GM21723 (cell line): ENCODE data around the gene APAF1.

Experiments
- ATAC-seq: cut with Tn5 transposase; IDR thresholded peaks from one replicate; pipeline ENCODE4 v1.9.1; 2021; ENCODE audit warnings: mild to moderate bottlenecking, moderate library complexity; ENCODE audit not compliant: unreplicated experiment

Gene APAF1

GRCh38 chr12:98721204-98721702, 76.2 kb downstream of the APAF1 start:
- ATAC-seq: no peak

DNA sequence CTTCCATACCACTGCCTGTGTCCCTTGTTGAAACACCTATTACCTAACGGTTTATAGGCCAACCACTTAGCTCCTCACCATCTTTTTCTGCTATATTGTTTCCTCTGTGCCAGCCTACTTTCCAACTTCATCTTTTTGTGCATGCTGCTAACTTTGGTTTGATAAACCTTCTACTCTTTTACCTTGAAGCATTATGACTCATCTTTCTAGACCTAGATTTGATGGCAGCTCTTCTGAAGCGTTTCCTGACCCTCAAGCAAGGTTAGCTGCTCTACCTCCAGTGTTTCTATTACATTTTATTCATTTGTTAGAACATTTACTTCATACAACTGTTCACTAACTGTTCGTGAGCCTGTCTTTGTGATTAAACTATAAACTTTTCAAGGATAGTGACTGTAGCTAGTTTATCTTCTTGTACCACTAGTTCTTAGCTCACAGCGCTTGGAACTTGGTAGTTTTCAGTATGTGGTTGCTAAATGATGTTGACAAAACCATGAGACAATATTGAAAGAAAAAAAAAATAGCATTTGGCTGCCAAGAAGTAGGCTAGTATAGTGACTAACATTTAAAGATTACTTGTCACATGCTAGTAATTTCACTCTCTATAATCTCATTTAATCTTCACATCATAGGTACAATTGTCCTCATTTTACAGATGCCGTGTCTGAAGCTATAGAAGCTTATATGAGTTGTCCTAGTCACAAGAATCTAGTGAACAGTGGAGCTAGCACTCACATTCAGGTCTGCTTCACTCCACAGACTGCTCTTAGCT, 79.5 kb downstream of the APAF1 start:
- no peak for ATAC-seq

DNA sequence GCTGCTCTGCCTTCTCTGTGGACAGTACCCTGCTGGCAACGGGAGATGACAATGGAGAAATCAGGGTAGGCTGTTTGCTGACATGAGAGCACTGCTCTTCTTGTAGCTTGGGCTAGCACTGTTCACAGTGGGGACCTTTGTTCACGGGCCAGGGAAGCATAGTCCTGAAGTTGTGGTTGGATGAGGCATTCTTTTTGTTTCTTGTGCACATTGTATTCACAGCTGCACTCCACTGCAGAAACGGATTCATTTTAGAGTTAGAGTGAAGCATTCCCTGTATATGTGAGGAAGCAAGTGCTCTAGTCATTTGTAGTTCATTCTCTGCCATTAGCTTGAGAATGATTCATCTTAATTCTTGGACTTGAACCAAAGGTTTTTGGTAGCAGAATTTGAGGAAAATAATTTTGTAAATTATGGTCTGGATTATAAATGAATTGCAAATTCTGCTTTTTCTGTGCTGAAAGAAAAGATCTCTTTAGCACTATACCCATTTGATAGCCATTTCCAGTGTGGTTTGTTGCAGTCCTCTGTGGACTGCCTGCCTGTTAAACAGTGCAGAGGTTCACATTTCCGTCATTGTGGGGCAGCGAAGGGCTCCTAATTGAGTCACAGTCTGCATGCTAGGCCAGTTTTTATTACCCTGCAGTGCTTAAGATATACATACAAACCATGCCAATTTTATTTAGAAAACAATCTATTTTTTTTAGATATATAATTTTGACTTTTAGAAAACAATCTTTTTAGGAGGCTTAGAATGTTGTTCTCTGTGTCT, 80.6 kb downstream of the APAF1 start:
- ATAC-seq: peak; percentile 92

GRCh38 chr12:98727196-98727595, 82.1 kb downstream of the APAF1 start:
- ATAC-seq: no peak

DNA sequence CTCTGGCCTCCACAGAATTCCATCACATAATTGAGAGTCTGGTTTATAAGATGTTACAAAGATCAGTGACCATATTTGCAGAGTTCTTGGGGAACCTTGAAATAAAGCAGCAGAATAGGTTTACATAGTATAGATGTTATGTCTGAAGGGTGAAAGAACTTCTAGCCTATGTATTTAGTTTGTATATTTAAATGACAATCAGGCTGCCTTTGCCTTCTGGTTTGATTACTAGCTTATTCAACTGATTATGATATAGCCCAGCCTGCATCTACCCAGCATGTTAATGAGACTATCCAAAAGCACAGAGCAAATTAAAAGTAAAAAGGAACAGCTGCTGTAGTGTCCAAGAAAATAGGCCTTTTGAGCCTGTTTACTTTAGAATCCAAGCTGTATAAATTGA, 85.3 kb downstream of the APAF1 start:
- no peak for ATAC-seq

GRCh38 chr12:98733667-98734350, 88.7 kb downstream of the APAF1 start:
- ATAC-seq: no peak

DNA sequence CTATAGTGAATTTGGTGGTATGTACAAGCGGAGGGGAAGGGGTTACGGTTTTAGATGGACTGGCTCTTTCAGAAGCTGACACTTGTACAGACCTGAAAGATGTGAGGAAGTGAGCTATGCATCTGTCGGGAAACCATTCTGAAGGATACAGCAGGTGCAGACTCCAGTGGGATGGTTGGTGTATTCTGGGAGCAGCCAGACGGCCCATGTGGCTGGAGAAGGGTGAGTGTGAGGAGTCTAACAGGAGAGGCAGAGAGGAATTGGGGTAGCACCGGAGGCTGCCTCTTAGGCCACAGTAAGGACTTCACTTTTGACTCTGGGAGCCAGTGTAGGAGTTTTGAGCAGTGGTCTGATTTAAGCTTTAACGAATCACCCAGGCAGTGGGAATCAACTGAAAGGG, 90.7 kb downstream of the APAF1 start:
- ATAC-seq: no peak

GRCh38 chr12:98736352-98737321, 91.5 kb downstream of the APAF1 start:
- no peak for ATAC-seq

DNA sequence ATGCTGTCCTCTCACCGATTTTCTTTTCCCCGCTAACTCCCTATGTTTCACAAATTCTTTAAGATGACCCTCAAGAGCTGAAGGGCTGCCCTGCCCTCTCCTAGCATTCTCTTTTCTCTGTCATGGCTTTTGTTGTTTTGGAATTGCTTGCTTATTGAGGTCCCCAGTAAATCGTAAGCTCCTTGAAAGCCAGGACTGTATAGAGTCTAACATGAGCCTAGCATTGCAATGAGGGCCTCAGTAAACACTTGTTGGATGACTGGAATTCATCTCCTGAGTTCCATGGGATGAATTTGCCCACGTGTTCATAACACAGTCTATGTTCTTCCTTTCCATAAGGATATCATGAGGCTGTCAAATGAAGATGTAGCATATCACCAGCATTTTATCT, 92.2 kb downstream of the APAF1 start:
- ATAC-seq: no peak

DNA sequence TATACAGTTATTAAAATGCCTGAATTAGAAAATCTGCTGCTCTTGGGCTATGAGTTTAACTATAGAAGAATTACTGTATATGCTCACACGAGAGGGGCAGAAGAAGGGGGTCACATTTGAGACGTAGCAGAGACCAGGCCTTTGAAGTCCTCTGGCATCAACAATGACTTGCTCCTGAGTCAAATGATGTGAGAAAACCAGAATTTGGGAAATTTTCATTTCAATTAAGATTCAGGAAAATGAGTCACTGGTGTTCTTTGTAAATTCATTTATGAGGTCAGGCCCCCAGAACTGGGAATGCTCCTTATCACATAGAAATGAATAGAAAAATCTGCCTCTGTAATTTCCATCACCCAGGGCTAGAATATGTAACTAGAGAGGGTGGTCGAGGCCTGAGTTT, 92.9 kb downstream of the APAF1 start:
- no peak for ATAC-seq

- no peak for ATAC-seq
Observed at GRCh38 chr12:98738539-98738938, 93.4 kb downstream of the APAF1 start.

DNA sequence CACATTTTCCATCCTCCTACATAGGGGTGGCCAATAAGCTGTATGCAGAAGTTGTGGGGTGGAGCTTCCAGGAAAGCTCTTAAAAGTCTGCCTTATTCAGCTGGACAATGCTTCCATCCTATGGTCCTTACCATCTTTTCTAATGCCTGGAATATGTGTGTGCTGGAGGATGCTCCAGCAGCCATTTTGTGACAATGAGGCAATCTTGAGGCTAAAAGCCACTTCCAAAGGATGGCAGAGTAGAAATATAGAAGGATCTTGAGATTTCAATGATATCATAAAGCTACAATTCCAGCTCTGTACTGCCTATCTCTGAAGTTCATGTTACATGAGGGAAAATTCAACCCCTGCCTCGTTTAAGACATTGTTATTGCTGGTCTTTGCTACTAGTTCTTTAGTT, 95.7 kb downstream of the APAF1 start:
- no peak for ATAC-seq

DNA sequence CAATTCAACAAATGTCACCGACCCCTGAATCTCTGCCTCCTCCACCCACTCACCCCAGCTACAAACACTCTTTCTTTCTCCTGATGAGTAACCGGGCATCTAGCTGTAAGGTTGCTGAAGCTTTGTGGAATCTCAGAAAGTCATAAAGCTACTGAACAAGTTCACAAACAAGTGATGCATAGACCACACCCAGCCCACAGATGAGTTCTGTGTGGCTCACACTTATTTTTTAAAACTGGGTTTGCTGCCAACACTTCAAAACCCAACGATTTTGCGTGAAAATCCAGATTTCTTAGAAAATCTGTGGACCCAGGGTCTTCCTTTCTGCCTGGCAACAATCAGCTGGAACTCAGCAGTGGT, 96.1 kb downstream of the APAF1 start:
- ATAC-seq: no peak

DNA sequence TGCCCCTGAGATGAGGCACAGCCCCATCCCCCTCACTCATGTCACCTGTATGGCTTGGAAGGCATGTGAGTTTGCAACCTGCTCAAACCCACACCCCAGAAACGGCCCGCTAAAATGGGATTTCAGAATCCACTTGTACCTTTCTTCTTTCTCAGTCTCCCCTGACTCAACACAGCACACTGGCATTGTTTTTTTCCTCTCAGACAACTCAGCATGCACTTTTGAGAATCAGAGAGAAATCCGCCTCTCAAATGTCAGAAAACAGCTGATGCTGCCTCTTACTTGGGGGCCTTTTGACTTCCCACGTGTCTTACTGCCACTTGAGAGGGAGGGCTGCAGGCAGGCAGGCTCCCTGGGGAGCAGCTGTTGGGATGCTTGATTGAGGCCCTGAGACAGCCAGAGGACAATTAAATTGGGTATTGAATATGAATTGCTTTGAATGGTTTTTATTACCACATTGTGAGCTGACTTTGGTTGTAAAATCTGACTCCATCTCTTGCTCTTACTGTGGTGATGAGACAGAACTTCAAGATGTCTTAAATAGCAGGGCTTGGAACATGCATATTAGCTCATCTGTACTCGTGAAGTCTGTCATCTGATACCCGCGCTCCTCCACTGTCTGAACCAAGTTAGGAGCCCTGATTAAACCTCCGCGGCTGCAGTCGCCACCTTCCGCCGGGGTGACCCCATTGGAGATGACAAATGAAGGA, 96.6 kb downstream of the APAF1 start:
- ATAC-seq: no peak

DNA sequence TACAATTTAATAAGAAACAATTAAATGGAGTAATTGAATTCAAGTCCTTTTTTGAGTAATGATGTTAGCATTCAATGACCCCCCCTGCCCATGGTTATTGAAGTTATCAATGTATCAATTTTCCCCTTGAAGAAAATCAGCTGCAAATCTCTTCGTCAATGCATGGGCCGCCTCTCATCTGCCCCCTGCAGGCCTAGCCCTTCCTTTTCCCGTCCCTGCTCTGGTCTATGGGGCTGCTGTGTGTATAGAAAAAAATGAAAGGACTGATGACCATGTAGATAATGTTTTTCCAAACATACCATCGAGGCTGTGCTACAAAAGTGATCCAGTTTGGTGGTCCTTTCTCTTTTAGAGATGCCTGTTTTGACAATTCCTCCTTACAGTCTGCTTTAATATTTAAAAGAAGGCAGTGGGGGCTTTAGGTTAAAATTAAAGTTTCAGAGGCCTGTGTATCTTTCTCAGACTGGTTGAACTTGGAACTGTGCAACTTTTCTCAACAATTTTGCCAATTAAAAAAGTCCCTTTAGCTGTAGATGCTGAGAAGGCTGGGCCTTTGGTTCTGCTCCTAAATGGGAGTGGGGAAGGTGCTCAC, 98.4 kb downstream of the APAF1 start:
- peak; percentile 70 for ATAC-seq

GRCh38 chr12:98744680-98745079, 99.6 kb downstream of the APAF1 start:
- no peak for ATAC-seq

GRCh38 chr12:98745578-98746391, 100.7 kb downstream of the APAF1 start:
- peak; percentile 51 for ATAC-seq

- no peak for ATAC-seq
Observed at GRCh38 chr12:98748463-98748862, 103.4 kb downstream of the APAF1 start.

GRCh38 chr12:98750511-98750910, 105.4 kb downstream of the APAF1 start:
- ATAC-seq: no peak
